ENCODE measurements around the gene S100B. TPM values are rescaled to one million over a fixed set of nuclear protein-coding genes. Genes with fewer than 3 reads are reported as not detected.

S100B gene
- polyA plus RNA-seq, 2 donors: 2.3 to 11.6 TPM

- peaks cover 14 to 67% of the 10 kb centered on the region in 2 donors for H3K36me3 ChIP-seq (ENCODE audit: control insufficient read depth in 2 of 2, insufficient read depth in 2 of 2, low read length in 1 of 2)
- no peak overlapping the region for H3K4me3 ChIP-seq (ENCODE audit: low read depth in 1 of 2, low read length in 2 of 2)
- no peak overlapping the region for H3K27ac ChIP-seq (ENCODE audit: low read depth in 2 of 2, low read length in 1 of 2)
- H3K9me3 ChIP-seq (ENCODE audit: control insufficient read depth in 2 of 2, insufficient read depth in 1 of 2, low read depth in 1 of 2, low read length in 1 of 2): no peaks in the 10 kb centered on the region
- no peaks in the 10 kb centered on the region for H3K4me1 ChIP-seq (ENCODE audit: control insufficient read depth in 2 of 2, insufficient read depth in 2 of 2, low read length in 1 of 2)
- no peaks in the 10 kb centered on the region for H3K27me3 ChIP-seq (ENCODE audit: control insufficient read depth in 1 of 2, insufficient read depth in 2 of 2, low read length in 2 of 2)
- 92 to 93% methylated on average over 14 of the region's 14 CpGs for WGBS, 2 donors
These were observed 47.4 kb downstream of the S100B start for GRCh38 chr21:46557469-46557868.

GRCh38 chr21:46556802-46557201 is 48.1 kb downstream of the S100B start:
- H3K9me3 ChIP-seq (ENCODE audit: control insufficient read depth in 2 of 2, insufficient read depth in 1 of 2, low read depth in 1 of 2, low read length in 1 of 2): no peaks in the 10 kb centered on the region
- no peaks in the 10 kb centered on the region for H3K27me3 ChIP-seq (ENCODE audit: control insufficient read depth in 1 of 2, insufficient read depth in 2 of 2, low read length in 2 of 2)
- H3K36me3 ChIP-seq (ENCODE audit: control insufficient read depth in 2 of 2, insufficient read depth in 2 of 2, low read length in 1 of 2): peaks cover 14 to 66% of the 10 kb centered on the region in 2 donors
- H3K27ac ChIP-seq (ENCODE audit: low read depth in 2 of 2, low read length in 1 of 2): no peak overlapping the region
- 94 to 96% methylated on average over 13 of the region's 13 CpGs for WGBS, 2 donors
- no peak overlapping the region for H3K4me3 ChIP-seq (ENCODE audit: low read depth in 1 of 2, low read length in 2 of 2)
- no peaks in the 10 kb centered on the region for H3K4me1 ChIP-seq (ENCODE audit: control insufficient read depth in 2 of 2, insufficient read depth in 2 of 2, low read length in 1 of 2)

GRCh38 chr21:46555678-46556077 is 49.2 kb downstream of the S100B start:
- Histone ChIP-seq H3K4me3 (ENCODE audit: low read depth in 1 of 2, low read length in 2 of 2) (no peak overlapping the region), H3K36me3 (ENCODE audit: control insufficient read depth in 2 of 2, insufficient read depth in 2 of 2, low read length in 1 of 2) (peaks cover 16 to 60% of the 10 kb centered on the region in 2 donors), H3K27me3 (ENCODE audit: control insufficient read depth in 1 of 2, insufficient read depth in 2 of 2, low read length in 2 of 2) (no peaks in the 10 kb centered on the region), H3K9me3 (ENCODE audit: control insufficient read depth in 2 of 2, insufficient read depth in 1 of 2, low read depth in 1 of 2, low read length in 1 of 2) (no peaks in the 10 kb centered on the region), H3K4me1 (ENCODE audit: control insufficient read depth in 2 of 2, insufficient read depth in 2 of 2, low read length in 1 of 2) (no peaks in the 10 kb centered on the region), H3K27ac (ENCODE audit: low read depth in 2 of 2, low read length in 1 of 2) (no peak overlapping the region)
- WGBS, 2 donors: 97% methylated on average over 16 of the region's 16 CpGs

GRCh38 chr21:46555225-46555617 is 49.7 kb downstream of the S100B start:
- H3K9me3 ChIP-seq (ENCODE audit: control insufficient read depth in 2 of 2, insufficient read depth in 1 of 2, low read depth in 1 of 2, low read length in 1 of 2): no peaks in the 10 kb centered on the region
- WGBS, 2 donors: 93 to 95% methylated on average over 9 of the region's 9 CpGs
- H3K36me3 ChIP-seq (ENCODE audit: control insufficient read depth in 2 of 2, insufficient read depth in 2 of 2, low read length in 1 of 2): peaks cover 16 to 60% of the 10 kb centered on the region in 2 donors

GRCh38 chr21:46554431-46555224 is 50.3 kb downstream of the S100B start:
- Histone ChIP-seq H3K27me3 (ENCODE audit: control insufficient read depth in 1 of 2, insufficient read depth in 2 of 2, low read length in 2 of 2) (no peaks in the 10 kb centered on the region), H3K36me3 (ENCODE audit: control insufficient read depth in 2 of 2, insufficient read depth in 2 of 2, low read length in 1 of 2) (peaks cover 16 to 60% of the 10 kb centered on the region in 2 donors), H3K9me3 (ENCODE audit: control insufficient read depth in 2 of 2, insufficient read depth in 1 of 2, low read depth in 1 of 2, low read length in 1 of 2) (no peaks in the 10 kb centered on the region), H3K4me1 (ENCODE audit: control insufficient read depth in 2 of 2, insufficient read depth in 2 of 2, low read length in 1 of 2) (no peaks in the 10 kb centered on the region), H3K27ac (ENCODE audit: low read depth in 2 of 2, low read length in 1 of 2) (no peak overlapping the region), H3K4me3 (ENCODE audit: low read depth in 1 of 2, low read length in 2 of 2) (no peak overlapping the region)
- 88 to 90% methylated on average over 29 to 30 of the region's 30 CpGs for WGBS, 2 donors

More at GRCh38 chr21:46555225-46555617, 49.7 kb downstream of the S100B start:
- Histone ChIP-seq H3K27ac (ENCODE audit: low read depth in 2 of 2, low read length in 1 of 2) (no peak overlapping the region), H3K27me3 (ENCODE audit: control insufficient read depth in 1 of 2, insufficient read depth in 2 of 2, low read length in 2 of 2) (no peaks in the 10 kb centered on the region), H3K4me1 (ENCODE audit: control insufficient read depth in 2 of 2, insufficient read depth in 2 of 2, low read length in 1 of 2) (no peaks in the 10 kb centered on the region), H3K4me3 (ENCODE audit: low read depth in 1 of 2, low read length in 2 of 2) (no peak overlapping the region)

GRCh38 chr21:46553993-46554392 is 50.9 kb downstream of the S100B start:
- peaks cover 16 to 58% of the 10 kb centered on the region in 2 donors for H3K36me3 ChIP-seq (ENCODE audit: control insufficient read depth in 2 of 2, insufficient read depth in 2 of 2, low read length in 1 of 2)
- H3K27ac ChIP-seq (ENCODE audit: low read depth in 2 of 2, low read length in 1 of 2): no peak overlapping the region
- 96% methylated on average over 13 of the region's 13 CpGs for WGBS, 2 donors
- H3K9me3 ChIP-seq (ENCODE audit: control insufficient read depth in 2 of 2, insufficient read depth in 1 of 2, low read depth in 1 of 2, low read length in 1 of 2): no peaks in the 10 kb centered on the region
- no peak overlapping the region for H3K4me3 ChIP-seq (ENCODE audit: low read depth in 1 of 2, low read length in 2 of 2)
- H3K4me1 ChIP-seq (ENCODE audit: control insufficient read depth in 2 of 2, insufficient read depth in 2 of 2, low read length in 1 of 2): no peaks in the 10 kb centered on the region
- no peaks in the 10 kb centered on the region for H3K27me3 ChIP-seq (ENCODE audit: control insufficient read depth in 1 of 2, insufficient read depth in 2 of 2, low read length in 2 of 2)

- Histone ChIP-seq H3K36me3 (ENCODE audit: control insufficient read depth in 2 of 2, insufficient read depth in 2 of 2, low read length in 1 of 2) (peaks cover 19 to 58% of the 10 kb centered on the region in 2 donors), H3K27ac (ENCODE audit: low read depth in 2 of 2, low read length in 1 of 2) (peak overlapping the region in 1 of 2 donors; percentile 34), H3K4me3 (ENCODE audit: low read depth in 1 of 2, low read length in 2 of 2) (no peak overlapping the region), H3K9me3 (ENCODE audit: control insufficient read depth in 2 of 2, insufficient read depth in 1 of 2, low read depth in 1 of 2, low read length in 1 of 2) (no peaks in the 10 kb centered on the region), H3K27me3 (ENCODE audit: control insufficient read depth in 1 of 2, insufficient read depth in 2 of 2, low read length in 2 of 2) (no peaks in the 10 kb centered on the region), H3K4me1 (ENCODE audit: control insufficient read depth in 2 of 2, insufficient read depth in 2 of 2, low read length in 1 of 2) (no peaks in the 10 kb centered on the region)
- 96 to 98% methylated on average over 5 of the region's 5 CpGs for WGBS, 2 donors
These were observed 52.0 kb downstream of the S100B start for GRCh38 chr21:46552865-46553379.

- no peak overlapping the region for H3K27ac ChIP-seq (ENCODE audit: low read depth in 2 of 2, low read length in 1 of 2)
- H3K27me3 ChIP-seq (ENCODE audit: control insufficient read depth in 1 of 2, insufficient read depth in 2 of 2, low read length in 2 of 2): no peaks in the 10 kb centered on the region
- WGBS, 2 donors: 79 to 86% methylated on average over 5 of the region's 5 CpGs
- H3K9me3 ChIP-seq (ENCODE audit: control insufficient read depth in 2 of 2, insufficient read depth in 1 of 2, low read depth in 1 of 2, low read length in 1 of 2): no peaks in the 10 kb centered on the region
- no peak overlapping the region for H3K4me3 ChIP-seq (ENCODE audit: low read depth in 1 of 2, low read length in 2 of 2)
- H3K4me1 ChIP-seq (ENCODE audit: control insufficient read depth in 2 of 2, insufficient read depth in 2 of 2, low read length in 1 of 2): no peaks in the 10 kb centered on the region
- H3K36me3 ChIP-seq (ENCODE audit: control insufficient read depth in 2 of 2, insufficient read depth in 2 of 2, low read length in 1 of 2): peaks cover 19 to 54% of the 10 kb centered on the region in 2 donors
These were observed 52.6 kb downstream of the S100B start for GRCh38 chr21:46552274-46552673.

- Histone ChIP-seq H3K4me3 (ENCODE audit: low read depth in 1 of 2, low read length in 2 of 2) (no peak overlapping the region), H3K9me3 (ENCODE audit: control insufficient read depth in 2 of 2, insufficient read depth in 1 of 2, low read depth in 1 of 2, low read length in 1 of 2) (no peaks in the 10 kb centered on the region), H3K27me3 (ENCODE audit: control insufficient read depth in 1 of 2, insufficient read depth in 2 of 2, low read length in 2 of 2) (no peaks in the 10 kb centered on the region), H3K36me3 (ENCODE audit: control insufficient read depth in 2 of 2, insufficient read depth in 2 of 2, low read length in 1 of 2) (peaks cover 19 to 50% of the 10 kb centered on the region in 2 donors), H3K4me1 (ENCODE audit: control insufficient read depth in 2 of 2, insufficient read depth in 2 of 2, low read length in 1 of 2) (no peaks in the 10 kb centered on the region), H3K27ac (ENCODE audit: low read depth in 2 of 2, low read length in 1 of 2) (peak overlapping the region; percentile 38 to 42)
- WGBS, 2 donors: 81% methylated on average over 24 of the region's 24 CpGs
These were observed 53.1 kb downstream of the S100B start for GRCh38 chr21:46551636-46552241.

Measured in esophagus (tissue), 2 donors.